Suprapubic skin (tissue), 3 donors: ENCODE results near the gene UBE2J1.

Source experiments
- CTCF ChIP-seq, 2 donors: fragments of 200-600 bp in 1 of 2; fragments of 450-650 bp in 1 of 2; sonication (generic) in 1 of 2; IDR thresholded peaks; one replicate each; pipeline ENCODE4 v1.5.1; 2016 to 2019; ENCODE audit warnings: antibody characterized with exemption in 2 of 2, mild to moderate bottlenecking in 1 of 2, moderate library complexity in 1 of 2
- EP300 ChIP-seq: sonication (generic); formaldehyde crosslinking; IDR thresholded peaks from one replicate; pipeline ENCODE4 v1.6.1; 2017; ENCODE audit warnings: antibody characterized with exemption

GRCh38 chr6:89398762-89399525 is 46.4 kb upstream of the UBE2J1 start:
- no peak for TF ChIP-seq CTCF (IDR thresholded peaks at IDR 0.05)
- no peak for TF ChIP-seq EP300
